Panc1 (cell line): ENCODE measurements around the gene FAM83G. TPM values are rescaled to one million over a fixed set of nuclear protein-coding genes. Genes with fewer than 3 reads are reported as not detected.

ENCODE experiments used
- ATAC-seq: fragments of 200-7000 bp; cut with Tn5 transposase; 2 replicates; pipeline ENCODE4 v1.9.1; 2020; ENCODE audit warnings: mild to moderate bottlenecking, moderate library complexity
- BruUV-seq: library from RNA; stranded (reverse); fragments of 400-500 nt; replicated peaks from 2 replicates; lab custom pipeline; 2021; lab: Mats Ljungman, UMichigan
- CTCF ChIA-PET: fragments of 300-600 bp; sonication (Branson Sonifier 250); formaldehyde crosslinking; loops from one replicate; lab custom pipeline; 2022; ENCODE audit warnings: antibody characterized with exemption; lab: Charles Lee
- POLR2A ChIA-PET: fragments of 300-600 bp; sonication (Branson Sonifier 250); formaldehyde crosslinking; loops from one replicate; lab custom pipeline; 2022; ENCODE audit warnings: antibody characterized with exemption; lab: Charles Lee
- DNase-seq: peaks from one replicate; pipeline ENCODE4 v3.0.0-alpha.2; 2010; ENCODE audit warnings: low read depth, low spot score
- H3K27ac ChIP-seq: 2 replicates; pipeline ENCODE4 v1.5.1; 2011; ENCODE audit warnings: mild to moderate bottlenecking, low read length, inconsistent platforms
- H3K27me3 ChIP-seq: fragments of 200-500 bp; sonication (Bioruptor generic); 2 replicates; pipeline ENCODE4 v1.6.0; 2014; ENCODE audit warnings: low read length, inconsistent platforms; ENCODE audit not compliant: control insufficient read depth, insufficient read depth
- H3K36me3 ChIP-seq: fragments of 200-500 bp; sonication (Bioruptor generic); 2 replicates; pipeline ENCODE4 v1.5.1; 2014; ENCODE audit warnings: inconsistent platforms, mild to moderate bottlenecking, low read length, moderate library complexity; ENCODE audit not compliant: control insufficient read depth, insufficient read depth
- H3K4me1 ChIP-seq: 2 replicates; pipeline ENCODE4 v1.5.1; 2011; ENCODE audit warnings: inconsistent platforms, mild to moderate bottlenecking, low read length, moderate library complexity; ENCODE audit not compliant: control insufficient read depth, insufficient read depth
- H3K4me3 ChIP-seq, 2 experiments: 2 replicates each; pipeline ENCODE4 v1.5.1; 2011 to 2012; ENCODE audit warnings: low read depth in 2 of 2, low read length in 2 of 2, mild to moderate bottlenecking in 2 of 2, inconsistent platforms in 1 of 2, moderate library complexity in 1 of 2
- H3K9me3 ChIP-seq: fragments of 200-500 bp; sonication (Bioruptor generic); 2 replicates; pipeline ENCODE4 v1.5.1; 2014; ENCODE audit warnings: low read depth, mild to moderate bottlenecking, inconsistent platforms, low read length, moderate library complexity; ENCODE audit not compliant: control insufficient read depth, insufficient read depth
- POLR2AphosphoS5 ChIP-seq: IDR thresholded peaks from 2 replicates; pipeline ENCODE4 v1.6.1; 2012; ENCODE audit warnings: mild to moderate bottlenecking, low read depth, low read length, moderate library complexity
- REST ChIP-seq, 2 experiments: IDR thresholded peaks; 2 replicates each; pipeline ENCODE4 v1.6.1; 2011 to 2012; ENCODE audit warnings: low read depth in 2 of 2, control low read depth in 1 of 2, low read length in 1 of 2, mild to moderate bottlenecking in 1 of 2, moderate library complexity in 1 of 2; ENCODE audit not compliant: insufficient read depth in 1 of 2
- SIN3A ChIP-seq: IDR thresholded peaks from 2 replicates; pipeline ENCODE4 v1.6.1; 2012; ENCODE audit warnings: low read depth, mild to moderate bottlenecking, low read length, moderate library complexity, borderline replicate concordance; ENCODE audit not compliant: insufficient read depth
- TCF7L2 ChIP-seq: IDR thresholded peaks from 2 replicates; pipeline ENCODE4 v1.6.1; 2011; ENCODE audit warnings: mild to moderate bottlenecking, low read depth, low read length, inconsistent platforms
- in situ Hi-C: cut with HindIII; loops from 2 replicates; pipeline ENCODE4 v1.10.0; 2016; ENCODE audit warnings: low sequenced_read_pairs, low pct_unique_long_range_greater_than_20kb
- intact Hi-C: fragments of 100-400 bp; cut with micrococcal nuclease; formaldehyde crosslinking; loops from one replicate; pipeline ENCODE4 v1.10.0; 2022; ENCODE audit not compliant: unreplicated experiment
- total RNA-seq: library from RNA; stranded (reverse); gene quantifications from one replicate; pipeline ENCODE4 v1.2.1, GENCODE V29; 2021; ENCODE audit not compliant: unreplicated experiment
- TF ChIP-seq, protein P1 (sequence below): fragments of 450-650 bp; IDR thresholded peaks from 2 replicates; pipeline ENCODE4 v1.5.1; 2017; ENCODE audit warnings: mild to moderate bottlenecking

Gene FAM83G
- total RNA-seq, 1 experiment from 2014 or later = 17.3 TPM

- no peaks in the 10 kb centered on the region for H3K9me3 ChIP-seq
- intact Hi-C loops = no loop called here
- H3K27ac ChIP-seq = no peak overlapping the region
- no peak for DNase-seq
- H3K4me3 ChIP-seq = no peak overlapping the region
- H3K4me1 ChIP-seq = no peaks in the 10 kb centered on the region
- TF ChIP-seq, protein P1, sequence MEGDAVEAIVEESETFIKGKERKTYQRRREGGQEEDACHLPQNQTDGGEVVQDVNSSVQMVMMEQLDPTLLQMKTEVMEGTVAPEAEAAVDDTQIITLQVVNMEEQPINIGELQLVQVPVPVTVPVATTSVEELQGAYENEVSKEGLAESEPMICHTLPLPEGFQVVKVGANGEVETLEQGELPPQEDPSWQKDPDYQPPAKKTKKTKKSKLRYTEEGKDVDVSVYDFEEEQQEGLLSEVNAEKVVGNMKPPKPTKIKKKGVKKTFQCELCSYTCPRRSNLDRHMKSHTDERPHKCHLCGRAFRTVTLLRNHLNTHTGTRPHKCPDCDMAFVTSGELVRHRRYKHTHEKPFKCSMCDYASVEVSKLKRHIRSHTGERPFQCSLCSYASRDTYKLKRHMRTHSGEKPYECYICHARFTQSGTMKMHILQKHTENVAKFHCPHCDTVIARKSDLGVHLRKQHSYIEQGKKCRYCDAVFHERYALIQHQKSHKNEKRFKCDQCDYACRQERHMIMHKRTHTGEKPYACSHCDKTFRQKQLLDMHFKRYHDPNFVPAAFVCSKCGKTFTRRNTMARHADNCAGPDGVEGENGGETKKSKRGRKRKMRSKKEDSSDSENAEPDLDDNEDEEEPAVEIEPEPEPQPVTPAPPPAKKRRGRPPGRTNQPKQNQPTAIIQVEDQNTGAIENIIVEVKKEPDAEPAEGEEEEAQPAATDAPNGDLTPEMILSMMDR = no peak
- TF ChIP-seq SIN3A (no peak), REST (IDR thresholded peaks at IDR 0.05; ENCODE audit: insufficient read depth in 1 of 2, low read depth in 2 of 2, low read length in 1 of 2) (no peak)
- no peak for ATAC-seq
- H3K36me3 ChIP-seq = no peaks in the 10 kb centered on the region
- H3K27me3 ChIP-seq = no peaks in the 10 kb centered on the region
- CTCF ChIA-PET = interaction anchor here (1.1 kb wide), 1 partner anchor 14 kb away, joined by 3 read pairs; no protein-coding TSS in a partner anchor
- BruUV-seq = no TSS peak
- POLR2A ChIA-PET = no interaction called here
- in situ Hi-C loops = no loop called here
Observed at GRCh38 chr17:18948476-18949006, 56.0 kb downstream of the FAM83G start.

GRCh38 chr17:18947866-18948265 lies 56.7 kb downstream of the FAM83G start:
- CTCF ChIA-PET = no interaction called here
- Histone ChIP-seq H3K36me3 (no peaks in the 10 kb centered on the region), H3K4me1 (no peaks in the 10 kb centered on the region), H3K27ac (no peak overlapping the region), H3K9me3 (no peaks in the 10 kb centered on the region), H3K27me3 (no peaks in the 10 kb centered on the region), H3K4me3 (no peak overlapping the region)
- POLR2A ChIA-PET = no interaction called here
- ATAC-seq (no peak), DNase-seq (no peak)
- TF ChIP-seq, protein P1 = no peak
- no peak for TF ChIP-seq TCF7L2
- no peak for TF ChIP-seq REST (IDR thresholded peaks at IDR 0.05; ENCODE audit: insufficient read depth in 1 of 2, low read depth in 2 of 2, low read length in 1 of 2)
- no peak for TF ChIP-seq POLR2AphosphoS5
- no peak for TF ChIP-seq SIN3A
- BruUV-seq = no TSS peak
- intact Hi-C loops = no loop called here
- in situ Hi-C loops = no loop called here
